Hepatic stellate cell (primary cell): ENCODE results near the gene TACR2.

ENCODE experiments used
- DNase-seq: peaks from one replicate; pipeline ENCODE4 v3.0.0; 2011; ENCODE audit warnings: low spot score

Gene TACR2

GRCh38 chr10:69403066-69403465 lies 13.7 kb downstream of the TACR2 start:
- DNase-seq = no peak

DNA sequence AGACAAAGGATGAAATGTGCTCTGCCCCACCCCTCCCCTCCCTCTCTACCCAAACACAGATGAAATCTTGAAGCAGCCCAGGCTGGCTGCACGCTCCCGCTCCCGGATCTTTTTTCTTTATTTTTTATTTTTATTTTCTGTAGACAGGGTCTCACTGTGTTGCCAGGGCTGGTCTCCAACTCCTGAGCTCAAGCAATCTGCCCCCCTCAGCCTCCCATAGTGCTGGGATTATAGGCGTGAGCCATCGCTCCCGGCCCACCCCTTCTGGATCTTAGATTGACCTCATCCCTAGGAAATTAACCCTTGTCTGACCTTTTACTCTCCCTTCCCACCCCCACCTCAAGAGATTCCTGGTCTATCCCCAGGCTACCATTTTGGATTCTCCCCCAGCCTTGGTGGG lies 14.3 kb downstream of the TACR2 start:
- no peak for DNase-seq

GRCh38 chr10:69401416-69401815 lies 15.3 kb downstream of the TACR2 start:
- DNase-seq = no peak

DNA sequence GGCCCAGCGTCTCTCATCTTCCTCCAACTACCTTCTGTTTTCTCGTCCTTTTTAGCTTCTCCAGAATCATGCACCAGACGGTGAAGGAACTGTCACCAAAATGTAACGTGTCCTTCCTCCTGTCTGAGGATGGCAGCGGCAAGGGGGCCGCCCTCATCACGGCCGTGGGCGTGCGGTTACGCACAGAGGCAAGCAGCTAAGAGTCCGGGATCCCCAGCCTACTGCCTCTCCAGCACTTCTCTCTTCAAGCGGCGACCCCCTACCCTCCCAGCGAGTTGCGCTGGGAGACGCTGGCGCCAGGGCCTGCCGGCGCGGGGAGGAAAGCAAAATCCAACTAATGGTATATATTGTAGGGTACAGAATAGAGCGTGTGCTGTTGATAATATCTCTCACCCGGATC lies 15.8 kb downstream of the TACR2 start:
- DNase-seq = no peak

GRCh38 chr10:69398466-69398865 lies 18.3 kb downstream of the TACR2 start:
- no peak for DNase-seq

DNA sequence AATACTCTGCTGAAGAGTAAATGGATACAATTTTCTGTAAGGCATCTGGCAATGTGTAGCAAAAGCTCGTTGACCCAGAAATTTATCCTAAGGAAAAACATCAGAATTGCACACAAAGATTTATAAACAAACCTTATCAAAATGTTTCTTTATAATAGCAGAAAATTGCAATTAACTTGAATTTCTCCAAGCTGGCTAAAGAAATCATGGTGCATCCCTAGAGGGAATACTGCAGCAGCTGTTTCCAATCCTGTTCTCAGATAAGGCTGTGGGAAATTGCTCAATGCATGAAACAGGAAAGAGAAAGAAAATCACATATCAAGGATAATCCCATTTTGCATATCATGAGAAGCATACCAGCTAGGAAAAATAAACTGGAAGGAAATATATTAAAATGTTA lies 18.7 kb downstream of the TACR2 start:
- peak; percentile 58 for DNase-seq

DNA sequence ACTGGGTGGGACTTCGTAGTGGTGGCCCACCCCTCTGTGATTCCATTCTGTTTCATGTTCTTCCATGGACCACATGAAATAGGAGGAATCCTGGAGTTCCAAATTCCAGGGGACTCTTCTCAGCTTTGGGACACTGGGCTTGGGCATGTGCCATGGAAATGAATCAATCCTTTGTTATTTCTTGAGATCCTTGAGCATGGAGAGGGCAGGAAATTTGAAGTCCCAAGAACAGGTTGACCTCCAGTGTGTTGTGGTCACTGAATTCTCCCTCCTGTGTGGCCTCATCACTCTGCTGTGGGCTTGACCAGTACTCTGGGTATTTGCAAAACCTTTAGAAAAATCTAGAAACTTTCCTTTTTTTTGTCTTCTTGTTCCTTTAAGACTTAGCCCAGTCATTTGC lies 22.7 kb downstream of the TACR2 start:
- no peak for DNase-seq

- peak; percentile 82 for DNase-seq
These were observed 24.2 kb downstream of the TACR2 start for GRCh38 chr10:69392481-69393000.

- DNase-seq = no peak
These were observed 25.6 kb downstream of the TACR2 start for GRCh38 chr10:69391158-69391557.

- DNase-seq = no peak
These were observed 26.8 kb downstream of the TACR2 start for GRCh38 chr10:69389827-69390490.

GRCh38 chr10:69388488-69388887 lies 28.2 kb downstream of the TACR2 start:
- DNase-seq = no peak

GRCh38 chr10:69387500-69387899 lies 29.2 kb downstream of the TACR2 start:
- DNase-seq = no peak

DNA sequence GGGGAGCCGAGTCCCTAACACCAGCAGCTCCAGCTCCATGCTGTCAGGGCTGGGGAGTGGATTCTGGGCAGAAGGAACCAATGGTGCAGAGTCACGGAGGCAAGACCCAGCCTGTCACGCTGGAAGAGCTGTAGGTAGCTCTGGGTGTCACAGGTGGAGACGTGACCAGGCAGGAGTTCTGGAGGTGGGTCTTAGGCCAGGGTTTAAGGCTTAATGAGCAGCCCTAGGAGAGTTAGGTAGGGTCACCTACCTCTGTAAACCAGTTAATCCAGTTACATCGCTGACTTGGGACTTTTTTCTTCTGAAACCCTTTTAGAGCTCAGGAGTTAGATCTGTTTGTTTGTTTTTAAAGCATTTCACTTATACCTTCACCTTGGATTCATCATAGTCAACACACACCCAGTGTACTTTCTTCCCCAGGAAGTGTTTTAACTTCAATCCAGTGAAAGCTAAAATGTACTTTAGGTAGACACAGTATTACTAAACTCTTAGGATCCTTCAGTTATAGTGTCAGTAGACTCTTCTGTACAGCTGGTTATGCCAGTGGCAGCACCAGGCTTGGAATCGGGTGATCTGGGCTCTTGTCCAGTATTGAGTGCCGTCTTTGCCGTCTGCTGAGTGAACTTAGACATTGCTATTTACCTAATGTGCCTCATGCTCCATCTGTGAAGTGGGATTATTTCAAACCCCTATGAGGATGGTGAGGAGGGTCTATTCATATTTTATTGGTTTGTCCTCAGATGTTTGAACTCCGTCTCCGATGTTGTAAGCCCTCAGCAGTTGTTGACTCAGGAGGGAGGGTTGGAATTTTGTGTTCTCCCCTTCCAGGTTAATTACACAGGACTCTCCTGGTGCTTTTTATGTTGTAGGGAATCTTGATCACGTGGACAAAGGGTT lies 31.0 kb downstream of the TACR2 start:
- DNase-seq = no peak

GRCh38 chr10:69384320-69384719 lies 32.4 kb downstream of the TACR2 start:
- DNase-seq = no peak

DNA sequence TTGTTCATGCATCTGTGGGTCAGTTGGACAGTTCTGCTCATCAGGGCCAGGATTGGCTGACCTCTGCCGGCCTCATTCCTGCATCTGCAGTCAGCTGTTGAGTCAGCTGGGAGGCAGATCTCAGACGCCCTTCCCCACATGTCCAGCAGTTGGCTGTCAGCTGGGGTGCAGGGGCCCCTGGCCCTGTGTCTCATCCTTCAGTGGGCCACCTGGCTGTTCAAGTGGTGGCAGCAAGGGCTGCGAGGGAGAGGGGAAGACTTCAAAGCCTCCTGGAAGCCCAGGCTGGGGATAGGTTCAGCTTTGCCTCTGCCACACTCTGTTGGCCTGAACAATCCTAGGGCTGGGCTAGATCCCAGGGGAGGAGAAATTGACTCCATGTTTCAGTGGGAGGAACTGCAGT lies 33.2 kb downstream of the TACR2 start:
- DNase-seq = peak; percentile 84

DNA sequence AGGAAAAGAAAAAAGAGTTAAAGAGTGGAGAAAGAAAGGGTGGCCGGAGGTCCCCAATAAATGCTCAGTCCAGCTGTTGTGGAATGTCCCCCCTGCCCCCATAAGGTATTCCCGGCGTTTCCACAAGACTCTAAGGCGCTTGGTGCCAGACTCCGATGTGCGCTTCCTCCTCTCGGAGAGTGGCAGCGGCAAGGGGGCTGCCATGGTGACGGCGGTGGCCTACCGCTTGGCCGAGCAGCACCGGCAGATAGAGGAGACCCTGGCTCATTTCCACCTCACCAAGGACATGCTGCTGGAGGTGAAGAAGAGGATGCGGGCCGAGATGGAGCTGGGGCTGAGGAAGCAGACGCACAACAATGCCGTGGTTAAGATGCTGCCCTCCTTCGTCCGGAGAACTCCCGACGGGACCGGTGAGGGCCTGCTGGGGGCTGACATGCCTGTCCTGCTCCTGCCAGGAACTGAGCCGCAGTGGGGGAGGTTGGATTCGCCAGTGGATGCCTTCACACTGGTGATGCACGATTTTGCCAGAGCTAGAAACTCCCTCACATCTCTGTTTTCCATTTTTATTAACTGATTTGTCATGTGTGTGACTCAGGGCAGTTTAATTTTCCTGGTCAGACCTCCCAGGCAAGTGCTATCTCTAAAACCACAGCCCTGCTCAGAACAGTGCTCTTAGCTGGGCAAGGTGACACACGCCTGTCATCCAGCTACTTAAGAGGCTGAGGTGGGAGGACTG lies 34.2 kb downstream of the TACR2 start:
- DNase-seq = peak; percentile 90

DNA sequence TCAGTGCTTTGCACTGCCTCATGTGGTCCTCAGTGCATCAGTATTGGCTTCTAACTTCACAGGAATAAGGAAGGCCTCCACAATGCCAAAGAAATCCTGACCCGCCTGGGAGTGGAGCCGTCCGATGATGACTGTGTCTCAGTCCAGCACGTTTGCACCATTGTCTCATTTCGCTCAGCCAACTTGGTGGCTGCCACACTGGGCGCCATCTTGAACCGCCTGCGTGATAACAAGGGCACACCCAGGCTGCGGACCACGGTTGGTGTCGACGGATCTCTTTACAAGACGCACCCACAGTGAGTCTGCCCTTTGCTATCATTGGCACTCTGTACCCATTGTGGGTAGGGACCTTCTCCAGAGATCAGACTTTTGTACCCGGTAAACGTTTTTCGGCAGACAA lies 36.9 kb downstream of the TACR2 start:
- no peak for DNase-seq

GRCh38 chr10:69377933-69378332 lies 38.8 kb downstream of the TACR2 start:
- peak; percentile 73 for DNase-seq

DNA sequence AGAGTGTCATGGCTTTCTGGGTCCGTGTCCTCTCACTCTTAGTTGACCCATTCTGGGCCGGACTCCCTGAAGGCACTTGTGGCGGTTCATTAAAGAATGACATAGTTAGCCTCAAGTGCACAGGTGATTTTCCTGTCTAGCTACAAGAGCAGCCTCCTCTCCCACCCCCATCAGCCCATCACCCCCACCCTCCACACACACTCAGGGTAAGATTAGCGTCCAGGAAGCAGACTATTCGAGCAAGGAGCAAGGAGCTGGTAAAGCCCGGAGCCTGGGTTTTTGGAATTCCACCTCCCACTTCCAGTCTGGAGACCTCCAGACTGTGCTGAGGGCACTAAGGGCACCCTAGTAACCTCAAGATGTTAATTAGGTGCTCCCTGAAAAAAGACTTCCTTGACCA lies 39.5 kb downstream of the TACR2 start:
- no peak for DNase-seq

DNA sequence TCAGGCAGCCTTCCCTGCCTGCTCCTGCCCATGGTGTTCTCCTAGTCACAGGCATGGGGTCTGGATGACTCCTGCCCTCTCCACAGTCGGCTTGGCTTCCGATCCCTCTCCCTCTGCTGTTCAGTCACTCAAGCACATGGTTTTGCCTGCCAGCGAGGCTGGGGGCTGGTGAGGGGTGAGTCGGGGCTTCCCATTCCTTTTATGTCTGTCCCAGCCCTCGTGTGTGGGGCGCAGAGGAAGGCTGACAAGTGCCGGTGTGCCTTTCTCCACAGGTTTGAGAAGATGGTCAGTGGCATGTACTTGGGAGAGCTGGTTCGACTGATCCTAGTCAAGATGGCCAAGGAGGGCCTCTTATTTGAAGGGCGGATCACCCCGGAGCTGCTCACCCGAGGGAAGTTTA lies 40.1 kb downstream of the TACR2 start:
- DNase-seq = no peak

DNA sequence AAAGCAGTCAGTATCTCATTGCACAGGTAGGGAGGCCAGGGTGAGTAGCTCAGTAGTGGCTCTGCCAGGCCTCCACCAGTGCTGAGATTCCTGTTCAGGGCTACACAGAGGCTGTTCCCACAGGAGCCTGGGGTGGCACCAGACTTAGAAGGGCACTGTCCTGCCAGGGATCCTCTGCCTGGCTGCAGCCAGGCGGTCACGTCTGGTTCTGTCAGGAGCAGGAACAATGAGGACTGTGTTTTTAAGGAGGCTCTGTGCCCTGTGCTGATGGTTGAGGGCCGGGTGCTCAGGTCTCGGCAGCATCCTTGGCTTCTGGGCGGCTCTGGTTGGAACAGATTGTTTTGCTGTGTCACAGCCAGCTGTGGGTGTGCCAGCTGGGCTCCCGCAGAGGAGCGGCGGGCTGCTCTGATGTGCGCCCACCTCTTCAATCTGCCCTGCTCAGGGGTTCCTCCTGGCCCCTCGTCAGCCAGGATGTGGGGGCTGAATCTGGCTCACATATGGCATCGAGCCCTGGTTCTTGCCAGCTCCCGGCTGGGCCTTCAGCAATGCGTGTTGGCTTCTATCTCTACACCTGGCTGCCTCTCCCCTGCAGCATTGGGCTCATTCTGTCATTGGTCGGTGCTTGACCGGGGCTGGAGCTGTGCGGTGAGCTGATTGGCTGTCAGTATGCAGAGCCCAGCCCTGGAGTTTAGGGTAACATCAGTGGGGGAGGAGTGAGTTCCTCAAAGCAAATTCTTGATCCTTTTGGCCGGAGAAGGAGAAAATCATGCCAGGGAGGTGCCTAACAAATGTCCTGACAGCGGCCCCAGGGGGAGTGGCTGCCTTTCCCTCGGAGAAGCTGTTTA lies 41.2 kb downstream of the TACR2 start:
- DNase-seq = no peak

GRCh38 chr10:69374931-69375306 lies 41.8 kb downstream of the TACR2 start:
- DNase-seq = no peak
